Sigmoid colon (tissue), 4 donors: ENCODE measurements around the gene TRIM41.

Source experiments
- EP300 ChIP-seq, 4 donors: sonication (generic); formaldehyde crosslinking; IDR thresholded peaks; one replicate each; pipeline ENCODE4 v1.6.1; 2017; ENCODE audit warnings: antibody characterized with exemption in 4 of 4
- POLR2A ChIP-seq, 2 donors: fragments of 450-650 bp; IDR thresholded peaks; one replicate each; pipeline ENCODE4 v1.6.1; 2016; ENCODE audit warnings: antibody characterized with exemption in 2 of 2, mild to moderate bottlenecking in 2 of 2, moderate library complexity in 2 of 2
- POLR2AphosphoS5 ChIP-seq, 4 donors: sonication (generic); formaldehyde crosslinking; IDR thresholded peaks; one replicate each; pipeline ENCODE4 v1.6.1; 2017; ENCODE audit warnings: antibody characterized with exemption in 4 of 4
- TF ChIP-seq, protein P1 (sequence below), 4 experiments: fragments of 450-650 bp in 3 of 4; fragments of 200-600 bp in 1 of 4; IDR thresholded peaks; one replicate each; pipeline ENCODE4 v1.5.1; 2016 to 2019; ENCODE audit warnings: antibody characterized with exemption in 4 of 4, mild to moderate bottlenecking in 3 of 4, moderate library complexity in 2 of 4

DNA sequence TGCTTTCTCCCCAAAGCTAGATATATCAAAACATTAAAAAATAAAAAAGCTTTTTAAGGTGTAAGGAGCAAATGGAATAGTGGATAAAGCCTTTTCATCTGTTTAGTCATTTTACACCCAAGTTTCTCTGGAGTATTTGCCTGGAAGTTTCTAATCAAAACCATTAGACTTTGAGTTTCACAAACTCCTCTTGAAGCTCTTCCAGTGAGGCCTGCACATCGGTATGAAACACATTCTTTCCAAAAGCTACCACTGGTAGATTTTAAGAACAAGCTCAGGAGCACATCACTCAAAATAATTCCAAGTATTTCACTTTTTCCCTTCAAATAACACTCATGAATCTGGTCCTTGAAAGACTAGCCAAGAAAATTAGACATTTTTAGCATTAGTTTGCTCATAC, 32.2 kb downstream of the TRIM41 start:
- TF ChIP-seq, protein P1, sequence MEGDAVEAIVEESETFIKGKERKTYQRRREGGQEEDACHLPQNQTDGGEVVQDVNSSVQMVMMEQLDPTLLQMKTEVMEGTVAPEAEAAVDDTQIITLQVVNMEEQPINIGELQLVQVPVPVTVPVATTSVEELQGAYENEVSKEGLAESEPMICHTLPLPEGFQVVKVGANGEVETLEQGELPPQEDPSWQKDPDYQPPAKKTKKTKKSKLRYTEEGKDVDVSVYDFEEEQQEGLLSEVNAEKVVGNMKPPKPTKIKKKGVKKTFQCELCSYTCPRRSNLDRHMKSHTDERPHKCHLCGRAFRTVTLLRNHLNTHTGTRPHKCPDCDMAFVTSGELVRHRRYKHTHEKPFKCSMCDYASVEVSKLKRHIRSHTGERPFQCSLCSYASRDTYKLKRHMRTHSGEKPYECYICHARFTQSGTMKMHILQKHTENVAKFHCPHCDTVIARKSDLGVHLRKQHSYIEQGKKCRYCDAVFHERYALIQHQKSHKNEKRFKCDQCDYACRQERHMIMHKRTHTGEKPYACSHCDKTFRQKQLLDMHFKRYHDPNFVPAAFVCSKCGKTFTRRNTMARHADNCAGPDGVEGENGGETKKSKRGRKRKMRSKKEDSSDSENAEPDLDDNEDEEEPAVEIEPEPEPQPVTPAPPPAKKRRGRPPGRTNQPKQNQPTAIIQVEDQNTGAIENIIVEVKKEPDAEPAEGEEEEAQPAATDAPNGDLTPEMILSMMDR (IDR thresholded peaks at IDR 0.05) = no peak
- TF ChIP-seq EP300 (IDR thresholded peaks at IDR 0.05) (no peak), POLR2A (IDR thresholded peaks at IDR 0.05) (no peak), POLR2AphosphoS5 (IDR thresholded peaks at IDR 0.05) (no peak)
